Limb (tissue), 2 donors: ENCODE data around the gene AGAP3.

Source experiments
- DNase-seq, 2 donors: peaks; one replicate each; pipeline ENCODE4 v3.0.0-alpha.2; 2016; ENCODE audit errors: extremely low spot score in 2 of 2

AGAP3 gene

DNA sequence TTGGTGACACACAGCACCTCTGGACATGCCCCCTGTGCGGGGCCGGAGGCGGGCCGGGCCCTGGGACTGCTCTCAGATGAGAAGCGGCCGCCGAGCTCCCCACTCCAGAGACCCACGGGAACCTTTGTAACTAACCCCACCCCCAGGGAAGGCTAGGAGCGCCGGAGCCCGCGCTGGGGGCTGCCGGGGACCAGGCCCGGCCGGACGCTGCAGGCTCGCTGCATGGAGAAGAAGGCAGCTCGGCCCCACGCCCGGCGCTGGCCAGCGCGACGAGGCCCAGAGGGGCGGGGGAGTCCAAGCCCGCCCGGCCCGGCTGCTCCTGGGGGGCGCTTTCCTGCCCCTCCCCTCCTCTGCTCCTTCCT, 36.5 kb downstream of the AGAP3 start:
- DNase-seq: no peak

DNA sequence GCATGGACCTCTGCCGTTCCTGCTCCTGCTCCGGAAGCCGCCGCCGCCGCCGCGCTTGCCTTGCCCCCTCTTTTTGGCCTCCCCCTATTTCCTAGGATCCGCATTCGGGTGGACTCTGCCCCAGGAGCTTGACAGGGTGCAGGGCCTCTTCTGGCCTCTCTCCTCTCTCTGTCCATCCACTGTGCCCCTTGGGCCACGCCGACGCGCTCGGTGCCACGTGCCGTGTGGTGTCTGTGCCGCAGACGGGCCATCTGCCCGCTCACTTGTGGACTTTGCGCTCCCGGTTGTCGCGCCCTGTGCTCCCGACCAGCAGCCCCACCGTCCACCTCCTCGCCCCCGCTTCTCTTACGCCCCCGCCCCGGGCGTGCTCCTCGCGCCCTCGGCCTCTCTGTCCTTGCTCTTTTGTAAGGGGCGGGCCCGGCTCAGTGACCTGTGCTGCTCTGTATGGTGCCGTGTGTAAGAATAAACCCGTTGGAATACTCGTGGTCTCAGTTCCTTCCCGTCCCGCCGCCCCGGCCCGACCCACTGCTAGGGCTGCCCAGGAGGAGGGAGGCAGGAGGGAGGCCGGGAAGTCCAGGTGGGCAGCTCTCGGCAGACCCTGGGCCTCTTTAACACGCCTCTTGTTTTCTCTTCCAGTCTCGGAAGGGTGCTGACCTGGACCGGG, 37.0 kb downstream of the AGAP3 start:
- no peak for DNase-seq

DNA sequence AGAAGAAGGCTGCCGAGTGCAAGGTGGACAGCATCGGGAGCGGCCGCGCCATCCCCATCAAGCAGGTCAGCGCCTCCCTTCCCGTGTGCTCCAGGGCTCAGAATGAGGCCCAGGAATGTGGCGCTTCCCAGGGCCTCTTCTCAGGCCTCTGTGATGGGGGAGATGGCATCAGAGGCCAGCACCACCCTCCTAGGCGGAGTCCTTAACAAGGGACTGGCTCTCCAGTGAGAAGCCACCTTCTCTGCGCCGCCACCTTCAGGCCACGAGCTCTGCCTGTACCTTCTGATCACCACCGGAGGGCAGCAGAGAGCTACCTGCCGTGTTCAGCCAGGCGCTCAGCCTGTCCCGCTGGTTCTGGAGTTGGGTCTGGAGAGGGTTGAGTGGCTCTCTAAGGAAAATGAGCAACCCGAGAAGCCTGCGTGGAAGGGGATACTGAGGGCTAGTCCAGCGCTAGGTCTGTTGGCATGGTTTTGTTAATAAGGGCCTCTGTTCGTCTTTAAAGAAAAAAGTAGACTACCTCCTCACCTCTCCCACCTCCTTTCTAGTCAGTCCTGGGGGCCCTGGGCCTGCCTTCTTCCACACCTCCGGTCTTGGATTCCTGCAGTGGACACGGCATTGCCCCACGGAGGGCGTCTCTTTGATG, 37.7 kb downstream of the AGAP3 start:
- DNase-seq: peak; percentile 78 to 91

DNA sequence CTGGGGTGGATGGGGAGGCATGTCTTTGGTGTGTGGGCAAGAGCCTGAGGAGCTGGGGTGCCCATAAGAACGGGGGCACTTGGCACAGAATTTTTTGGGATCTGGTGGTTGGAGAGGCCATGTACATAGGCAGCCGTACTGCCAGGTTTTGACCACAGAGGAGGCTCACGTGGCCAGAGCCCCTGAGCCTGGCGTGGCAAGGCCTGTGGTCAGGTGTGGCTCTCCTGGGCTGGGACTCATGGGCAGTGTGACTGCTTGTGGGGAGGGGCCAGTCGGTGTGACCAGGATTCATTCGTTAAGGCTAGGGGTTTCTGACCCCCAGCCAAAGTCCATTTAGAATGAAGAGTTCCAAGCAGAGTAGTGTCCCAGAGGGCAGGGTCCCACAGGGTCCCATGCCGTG, 38.2 kb downstream of the AGAP3 start:
- DNase-seq: no peak

DNA sequence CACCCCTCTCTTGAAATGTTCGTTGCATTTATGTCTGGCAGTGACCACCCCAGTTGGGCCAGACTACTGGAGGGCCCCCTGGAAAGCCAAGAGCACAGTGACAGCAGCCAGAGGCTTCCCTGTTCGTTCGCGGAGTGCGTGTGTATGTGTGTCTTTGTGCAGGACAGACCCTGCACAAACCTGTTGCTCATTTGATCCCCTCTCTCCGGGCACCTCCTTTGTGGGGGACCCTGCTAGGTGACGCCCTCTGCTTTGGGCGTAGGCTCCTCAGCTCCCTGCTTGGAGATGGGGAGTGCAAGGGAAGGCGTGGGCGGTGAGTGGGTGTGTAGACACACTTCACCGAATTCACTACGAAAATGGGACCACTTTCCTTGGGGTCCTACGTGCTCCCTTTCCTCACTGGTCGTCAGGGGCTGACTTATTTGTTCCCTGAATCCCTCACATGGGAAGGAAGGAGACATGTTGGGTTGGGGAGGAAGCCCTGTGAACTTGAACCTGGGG, 38.7 kb downstream of the AGAP3 start:
- DNase-seq: no peak

DNA sequence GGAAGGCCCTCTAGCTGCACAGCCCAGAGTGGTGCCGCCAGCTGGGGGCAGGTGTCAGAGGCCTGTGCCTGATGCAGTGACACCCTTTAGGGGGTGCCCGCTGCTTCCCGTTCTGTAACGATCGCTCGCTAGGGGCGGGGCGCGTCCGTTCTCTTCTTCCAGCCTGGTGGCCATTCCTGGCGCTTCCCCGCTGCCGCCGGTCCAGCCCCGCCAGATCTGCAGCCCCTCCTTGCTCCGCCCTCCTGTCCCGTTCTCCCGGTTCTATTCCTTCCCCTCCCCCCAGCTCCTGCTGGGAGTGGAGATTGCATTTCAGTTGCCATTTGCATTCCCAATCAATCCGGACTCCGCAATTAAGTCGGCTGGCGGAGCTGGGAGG, 39.2 kb downstream of the AGAP3 start:
- no peak for DNase-seq

DNA sequence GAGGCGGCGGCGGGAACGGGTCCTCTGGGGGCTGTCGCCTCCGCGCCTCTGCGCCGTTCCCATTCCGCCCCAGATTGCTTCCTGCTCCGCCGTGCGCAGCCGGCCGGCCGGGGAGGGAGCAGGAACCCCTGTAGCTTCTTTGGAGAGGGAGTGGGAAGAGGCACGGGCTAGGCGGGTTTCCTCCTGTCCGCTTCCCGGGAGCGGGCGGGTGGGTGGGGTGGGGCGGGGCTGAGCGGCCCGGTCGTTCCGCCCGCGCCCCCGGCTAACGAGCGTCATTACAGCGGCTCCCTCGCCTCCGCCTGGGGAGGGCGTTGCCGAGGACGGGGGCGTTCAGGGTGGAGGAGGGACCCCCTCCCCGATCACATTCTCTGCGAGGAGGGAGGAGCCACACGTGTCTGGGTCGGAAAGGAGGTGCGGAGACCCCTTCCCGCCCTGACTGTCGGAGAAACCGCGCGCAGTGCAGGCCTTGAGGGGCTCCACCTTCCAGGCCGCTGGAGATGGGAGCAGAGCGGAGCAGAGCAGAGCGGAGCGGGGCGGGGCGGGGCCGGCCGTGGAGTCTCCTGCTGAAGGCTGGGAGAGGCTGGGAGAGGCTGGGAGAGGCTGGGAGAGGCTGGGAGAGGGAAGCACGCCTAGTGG, 39.7 kb downstream of the AGAP3 start:
- peak in 1 of 2 donors; percentile 76 for DNase-seq

DNA sequence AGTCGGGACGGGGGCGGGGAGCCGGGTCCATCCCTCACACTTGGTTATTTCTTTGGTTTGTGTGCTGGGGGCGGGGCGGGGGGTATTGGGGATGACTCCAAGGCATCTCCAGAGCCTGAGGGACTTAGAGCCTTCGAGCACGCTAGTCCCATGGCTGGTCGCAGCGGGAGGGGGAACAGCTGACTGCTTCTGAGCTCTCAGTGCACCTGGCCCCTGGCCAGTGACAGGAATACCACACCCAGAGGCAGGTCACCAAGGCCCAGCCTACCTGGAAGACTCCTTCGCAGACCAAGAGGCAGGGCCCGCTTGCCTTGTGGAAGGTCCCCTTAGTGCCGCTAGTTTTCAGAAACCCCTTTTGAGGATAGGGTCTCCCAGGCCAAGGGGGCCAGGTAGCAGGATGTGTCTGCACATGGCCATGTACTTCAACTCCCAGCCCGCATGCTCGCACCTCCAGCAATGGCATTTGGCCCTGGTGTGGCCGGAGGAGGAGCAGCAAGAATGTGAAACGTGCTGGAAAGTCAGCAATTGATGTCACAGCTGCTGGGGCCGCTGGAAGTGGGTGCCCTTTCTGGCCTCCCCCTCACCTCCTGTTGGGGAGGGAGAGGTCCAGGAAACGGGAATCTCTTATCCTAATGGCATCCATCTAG, 40.3 kb downstream of the AGAP3 start:
- no peak for DNase-seq

DNA sequence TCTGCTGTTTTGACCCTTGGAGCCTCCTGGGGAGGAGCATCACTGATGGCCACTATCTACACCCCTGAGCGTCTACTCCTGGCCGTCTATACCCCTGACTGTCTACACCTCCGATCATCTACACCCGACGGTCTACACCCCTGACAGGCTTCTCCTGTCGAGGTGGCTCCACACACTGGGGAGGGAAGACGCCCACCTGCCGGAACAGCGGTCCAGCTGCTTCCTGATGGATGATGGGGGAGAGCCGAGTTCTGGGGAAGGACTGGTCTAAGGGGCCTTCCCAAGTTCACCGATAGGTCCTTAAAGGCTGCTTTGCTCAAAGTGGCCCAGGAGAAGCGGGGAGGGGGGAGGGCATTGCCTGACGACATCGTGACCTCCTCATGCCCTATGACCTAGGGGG, 41.9 kb downstream of the AGAP3 start:
- DNase-seq: no peak

DNA sequence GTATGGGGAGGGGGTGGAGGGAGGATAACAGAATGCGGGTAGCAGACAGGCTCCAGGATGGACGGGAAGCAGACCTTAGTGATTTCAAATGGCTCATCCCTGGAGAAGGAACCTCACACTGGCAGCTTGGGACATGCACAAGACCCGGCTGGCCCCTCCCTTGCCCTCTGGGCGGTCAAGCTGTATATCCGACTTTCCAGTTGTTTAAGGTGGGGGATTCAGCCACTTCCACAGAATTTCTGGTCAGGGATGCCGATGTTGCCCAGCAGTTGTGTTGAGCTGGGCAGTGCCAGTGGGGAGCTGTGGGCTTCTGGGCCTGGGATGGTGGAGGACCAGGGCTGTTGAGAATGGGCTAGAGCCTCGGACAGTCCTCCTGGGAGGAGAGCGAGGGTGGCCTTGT, 42.4 kb downstream of the AGAP3 start:
- DNase-seq: no peak

DNA sequence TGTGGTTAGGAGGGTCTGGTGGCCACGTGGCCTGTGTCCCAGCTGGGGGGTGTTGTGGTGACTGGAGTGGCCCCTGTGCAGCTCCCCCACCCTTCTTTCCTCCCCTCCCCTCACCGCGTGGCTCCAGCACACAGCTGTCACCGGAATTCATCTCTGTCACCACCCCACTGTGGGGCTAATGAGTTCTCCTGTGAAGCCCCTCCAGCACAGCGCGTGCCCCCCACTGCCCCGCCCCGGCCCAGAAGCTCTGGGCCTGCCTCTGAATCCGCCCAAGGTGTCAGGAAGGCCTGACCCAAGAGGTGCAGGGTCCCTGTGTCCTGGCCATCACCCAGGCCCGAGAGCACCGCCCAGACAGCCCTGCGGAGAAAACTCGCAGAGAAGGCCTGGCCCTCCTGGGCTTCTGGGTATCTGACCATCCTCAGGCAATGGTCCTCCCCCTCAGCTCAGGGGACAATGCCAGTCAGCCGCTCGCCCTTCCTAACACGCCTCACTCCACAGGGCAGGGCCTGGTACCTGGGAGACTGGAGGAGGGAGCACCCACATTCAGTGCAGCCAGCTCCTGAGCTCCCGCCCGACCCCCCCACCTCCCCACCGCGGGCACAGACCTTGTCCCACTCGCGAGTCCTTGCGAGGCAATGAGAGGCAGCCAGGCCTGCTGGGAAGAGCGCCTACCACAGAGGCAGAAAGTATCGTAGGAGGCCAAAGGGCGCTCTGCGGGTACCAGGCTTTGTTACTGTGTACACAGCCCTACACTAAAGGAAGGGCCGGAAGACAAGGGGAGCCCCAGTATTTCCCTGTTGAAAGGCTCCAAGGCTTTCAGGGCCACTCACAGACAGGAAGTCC, 43.1 kb downstream of the AGAP3 start:
- DNase-seq: no peak

DNA sequence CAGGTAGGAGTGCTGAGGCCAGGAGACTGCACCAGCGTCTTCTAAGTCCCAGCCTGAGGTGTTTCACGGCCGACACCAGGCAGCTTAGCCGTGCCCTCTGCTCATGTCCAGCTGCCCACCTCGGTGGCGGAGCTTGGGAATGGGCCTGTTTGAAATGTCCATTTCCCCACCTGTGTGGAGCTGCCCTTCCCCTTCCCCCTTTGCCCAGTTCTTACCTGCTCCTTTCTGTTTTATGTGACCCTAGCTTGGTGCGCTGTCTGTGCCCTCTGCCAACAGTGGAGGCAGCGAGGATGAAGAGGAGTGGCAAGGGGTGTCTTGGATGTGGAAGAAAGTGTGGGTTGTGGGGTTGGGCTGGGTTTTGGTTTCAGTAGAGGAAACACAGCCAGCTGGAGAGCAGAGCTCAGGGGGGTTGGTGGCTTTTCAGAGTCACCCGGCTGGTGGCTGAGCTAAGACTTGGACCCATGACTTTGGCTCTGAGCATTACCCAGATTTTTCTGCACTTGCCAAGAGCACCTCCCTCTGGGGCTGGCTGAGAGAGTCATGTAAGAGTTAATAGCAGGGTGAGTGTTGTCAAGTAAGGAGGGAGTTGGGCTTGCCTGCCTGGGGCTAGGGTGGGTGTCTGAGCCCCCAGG, 43.8 kb downstream of the AGAP3 start:
- DNase-seq: no peak

DNA sequence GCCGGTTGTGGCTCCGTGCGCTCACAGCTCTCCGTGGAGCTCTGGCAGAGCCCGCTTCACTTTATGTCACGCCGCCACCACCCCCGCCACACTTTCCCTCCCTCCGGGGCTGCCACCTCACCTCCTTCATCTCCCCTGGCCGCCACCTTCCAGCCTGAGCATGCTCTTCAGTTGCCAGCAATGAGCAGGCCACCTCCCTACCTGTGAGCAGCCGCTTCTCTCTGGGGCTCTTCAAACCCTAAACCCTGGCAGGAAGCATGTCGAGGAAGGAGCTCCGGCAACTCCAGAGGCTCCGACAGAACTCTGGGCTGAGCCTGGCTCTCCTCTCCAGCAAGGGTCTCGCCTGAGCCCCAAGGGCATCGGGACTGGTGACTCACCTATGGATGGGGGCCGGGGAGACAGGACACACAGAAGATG, 44.5 kb downstream of the AGAP3 start:
- peak in 1 of 2 donors; percentile 41 for DNase-seq

DNA sequence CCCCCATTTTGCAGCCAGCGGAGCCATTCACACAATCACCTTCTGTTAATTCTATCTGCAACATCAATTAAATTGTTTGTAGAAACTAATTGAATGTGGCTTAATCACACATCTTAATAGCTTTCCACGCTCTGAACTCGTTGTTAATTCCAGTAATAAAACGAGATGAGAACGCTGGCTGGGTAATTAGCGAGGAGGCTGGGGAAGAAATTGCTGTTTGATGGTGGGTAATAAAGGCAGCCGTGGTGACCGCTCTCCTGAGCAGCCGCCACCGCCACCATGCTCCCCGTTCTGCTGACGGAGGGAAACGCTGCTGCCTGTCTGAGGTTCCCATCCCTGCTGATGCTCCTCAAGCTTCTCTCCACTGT, 44.9 kb downstream of the AGAP3 start:
- DNase-seq: peak in 1 of 2 donors; percentile 45

DNA sequence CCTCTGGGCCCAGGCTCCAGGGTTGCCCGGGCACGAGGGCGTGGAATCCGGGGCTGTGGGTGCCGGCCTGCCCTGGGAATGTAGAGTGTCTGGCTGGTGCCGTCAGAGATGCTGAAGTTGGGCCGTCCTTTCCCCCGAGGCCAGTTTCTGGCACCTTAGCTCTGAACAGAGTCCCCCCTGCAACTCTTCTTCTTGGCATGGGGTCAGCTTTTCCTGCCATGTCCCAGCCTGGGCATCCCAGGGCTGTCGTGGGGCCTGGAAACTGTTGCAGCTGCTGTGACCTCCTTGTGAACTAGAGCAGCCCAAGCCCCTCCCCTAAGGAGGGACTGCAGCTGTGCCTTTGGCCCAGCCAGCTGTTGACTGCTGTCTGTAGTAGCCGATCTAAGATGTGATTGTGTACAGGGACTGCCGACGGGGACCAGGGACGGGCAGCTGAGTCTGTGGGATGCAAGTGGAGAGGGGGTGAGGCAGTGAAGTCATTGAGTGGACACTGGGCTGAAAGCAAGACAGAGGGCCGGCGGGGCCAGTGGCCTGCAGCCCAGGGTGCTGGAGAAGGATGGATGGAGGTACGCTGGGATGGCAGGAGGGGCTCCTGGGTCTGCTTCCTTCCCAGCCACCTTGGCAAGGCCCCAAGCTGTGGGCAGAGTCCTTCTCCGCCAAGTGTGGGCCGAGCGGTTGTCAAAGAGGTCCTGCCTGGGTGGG, 45.5 kb downstream of the AGAP3 start:
- DNase-seq: peak; percentile 61 to 74

DNA sequence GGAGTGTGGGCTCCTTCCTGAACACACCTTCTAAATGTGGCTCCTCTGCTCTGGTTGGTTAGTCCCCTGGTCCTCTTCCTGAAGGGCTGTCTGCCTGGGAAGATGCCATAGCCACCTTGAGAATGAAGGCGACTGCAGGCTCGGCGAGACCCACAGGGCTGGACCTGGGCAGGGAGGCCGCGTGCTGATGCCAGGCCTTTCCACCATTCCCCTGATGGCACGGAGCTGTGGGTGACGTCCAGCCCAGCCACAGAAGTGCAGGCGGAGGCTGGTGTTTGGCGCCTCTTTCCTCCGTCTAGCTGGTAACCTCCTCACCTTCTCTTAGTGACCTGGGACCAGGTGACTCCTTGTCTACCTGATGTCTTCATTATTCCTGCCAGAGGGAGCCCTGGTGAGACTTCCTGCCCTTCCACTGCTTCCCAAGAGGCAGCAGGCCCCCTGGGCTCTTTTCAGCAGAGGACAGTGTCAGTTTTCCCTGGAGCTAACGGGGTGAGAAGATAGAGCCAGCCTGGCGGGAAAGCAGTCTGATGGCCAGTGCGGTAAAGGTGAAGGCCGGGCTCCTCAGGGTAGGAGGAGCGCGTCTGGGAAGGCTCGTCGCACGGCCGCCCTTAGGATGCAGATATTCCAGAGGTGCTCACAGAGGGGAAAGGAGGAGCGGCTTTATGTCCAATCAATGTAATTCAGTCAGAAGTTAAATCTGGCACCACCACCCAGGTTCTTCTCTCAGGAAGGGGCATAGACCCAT, 46.4 kb downstream of the AGAP3 start:
- no peak for DNase-seq

DNA sequence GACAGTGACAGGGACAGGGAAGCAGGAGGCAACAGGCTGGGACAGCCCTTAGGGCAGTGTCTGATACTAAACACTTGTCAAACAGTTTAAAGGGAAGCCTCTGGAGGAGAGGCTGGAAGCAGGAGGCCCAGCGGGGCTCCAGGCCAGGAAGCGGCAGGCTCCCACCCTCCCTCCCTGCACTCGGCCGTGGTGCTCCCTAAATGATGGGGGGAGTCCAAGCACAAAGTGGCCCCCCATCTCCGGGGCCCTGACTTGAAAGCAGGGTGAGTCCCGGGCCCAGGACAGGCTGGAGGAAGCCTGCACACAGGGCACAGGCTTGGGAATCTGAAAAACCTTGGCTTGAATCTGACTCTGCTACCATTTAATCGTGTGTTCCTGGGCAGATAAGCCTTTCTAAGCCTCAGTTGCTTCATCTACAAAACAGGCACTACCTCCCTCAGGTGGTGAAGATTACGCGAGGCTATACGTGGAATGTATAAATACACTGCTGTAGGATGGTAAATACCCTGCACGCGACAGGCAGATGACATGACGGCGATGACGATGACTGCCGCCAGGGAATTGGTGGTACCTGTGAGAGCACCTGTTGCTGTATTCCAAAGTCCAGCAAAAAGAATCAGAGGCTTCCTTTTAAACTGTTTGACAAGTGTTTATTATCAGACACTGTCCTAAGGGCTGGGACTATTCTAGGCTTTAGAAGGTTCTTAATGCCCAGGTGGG, 47.2 kb downstream of the AGAP3 start:
- no peak for DNase-seq

DNA sequence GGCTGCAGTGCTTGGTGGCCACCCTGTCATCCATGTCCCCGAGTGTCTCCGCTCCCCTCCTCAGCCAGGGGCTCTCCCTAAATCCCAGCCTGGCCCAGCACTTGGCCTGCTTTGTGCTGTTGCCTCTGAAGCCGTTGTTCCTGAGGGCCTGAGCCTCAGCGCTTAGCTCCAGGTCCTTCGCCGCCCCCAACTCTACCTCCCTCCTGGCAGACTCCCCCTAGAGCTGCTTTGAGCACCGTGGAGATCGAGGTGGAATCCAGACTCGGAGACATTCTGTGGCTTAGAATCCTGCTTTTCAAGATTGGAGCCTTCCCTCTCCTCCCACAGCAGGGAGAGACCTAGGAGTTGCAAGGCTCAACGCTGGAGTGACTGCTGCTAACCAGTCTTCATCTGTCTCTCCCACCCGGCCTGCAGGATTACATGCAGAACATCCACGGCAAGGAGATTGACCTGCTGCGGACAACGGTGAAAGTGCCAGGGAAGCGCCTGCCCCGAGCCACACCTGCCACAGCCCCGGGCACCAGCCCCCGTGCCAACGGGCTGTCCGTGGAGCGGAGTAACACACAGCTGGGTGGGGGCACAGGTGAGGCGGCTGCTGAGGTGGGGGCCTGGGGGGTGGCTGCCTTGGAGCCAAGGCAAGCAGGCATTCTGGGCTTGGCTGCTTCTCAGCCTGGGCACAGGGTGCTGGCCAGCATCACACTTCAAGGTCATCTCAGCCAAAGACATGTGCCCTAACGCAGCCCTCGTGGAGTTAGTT, 47.9 kb downstream of the AGAP3 start:
- DNase-seq: no peak
